ENCODE results near the gene UBXN10. TPM values are rescaled to one million over a fixed set of nuclear protein-coding genes. Genes with fewer than 3 reads are reported as not detected.

UBXN10 gene
- total RNA-seq, 1 experiment from 2014 or later = not detected

GRCh38 chr1:20234788-20235535 is 49.1 kb downstream of the UBXN10 start:
- no peak for DNase-seq (ENCODE audit: low read depth)

GRCh38 chr1:20237646-20238045 is 51.8 kb downstream of the UBXN10 start:
- DNase-seq (ENCODE audit: low read depth) = no peak

- DNase-seq (ENCODE audit: low read depth) = no peak
These were observed 54.1 kb downstream of the UBXN10 start for GRCh38 chr1:20240012-20240411.

- no peak for DNase-seq (ENCODE audit: low read depth)
These were observed 57.1 kb downstream of the UBXN10 start for GRCh38 chr1:20242890-20243479.

Other genes with a start within 250 kb of the UBXN10 start
- not detected in 2 replicates for gene PLA2G2A, start 206.5 kb upstream of the UBXN10 start, total RNA-seq (2014; rRNA removed; shearing (Covaris generic))
- gene PLA2G5, start 115.9 kb upstream of the UBXN10 start, total RNA-seq (2014; rRNA removed; shearing (Covaris generic)) = 0.84 and 2.1 TPM in 2 replicates
- not detected in 2 replicates for gene PLA2G2D, start 66.6 kb upstream of the UBXN10 start, total RNA-seq (2014; rRNA removed; shearing (Covaris generic))
- not detected in 2 replicates for gene PLA2G2F, start 46.8 kb upstream of the UBXN10 start, total RNA-seq (2014; rRNA removed; shearing (Covaris generic))
- gene PLA2G2C, start 422 bp downstream of the UBXN10 start, total RNA-seq (2014; rRNA removed; shearing (Covaris generic)) = not detected in 2 replicates
- gene VWA5B1, start 104.8 kb downstream of the UBXN10 start, total RNA-seq (2014; rRNA removed; shearing (Covaris generic)) = not detected in 2 replicates

Data from M059J (cell line).